Choroid plexus epithelial cell (primary cell): Measurements from ENCODE around the gene VMAC.
A peak's percentile ranks its signal among the peaks of the same experiment; 100 is the strongest.
"Not testable (repeated sequence)": the region's sequence is repeated elsewhere in the genome, so short reads cannot be mapped to it uniquely, and the experiment has no call there.

ENCODE experiments used
- DNase-seq: peaks from one replicate; pipeline ENCODE4 v3.0.0-alpha.2; 2010; ENCODE audit warnings: low read depth
- H3K4me3 ChIP-seq: 2 replicates; pipeline ENCODE4 v1.5.1; 2011; ENCODE audit warnings: low read depth, mild to moderate bottlenecking, control low read depth, low read length, moderate library complexity
- TF ChIP-seq, protein P1 (sequence below): conservative IDR thresholded peaks from 2 replicates; pipeline ENCODE4 v1.5.1; 2011; ENCODE audit warnings: low read depth, mild to moderate bottlenecking, control low read depth, inconsistent platforms, low read length, moderate library complexity

VMAC gene

DNA sequence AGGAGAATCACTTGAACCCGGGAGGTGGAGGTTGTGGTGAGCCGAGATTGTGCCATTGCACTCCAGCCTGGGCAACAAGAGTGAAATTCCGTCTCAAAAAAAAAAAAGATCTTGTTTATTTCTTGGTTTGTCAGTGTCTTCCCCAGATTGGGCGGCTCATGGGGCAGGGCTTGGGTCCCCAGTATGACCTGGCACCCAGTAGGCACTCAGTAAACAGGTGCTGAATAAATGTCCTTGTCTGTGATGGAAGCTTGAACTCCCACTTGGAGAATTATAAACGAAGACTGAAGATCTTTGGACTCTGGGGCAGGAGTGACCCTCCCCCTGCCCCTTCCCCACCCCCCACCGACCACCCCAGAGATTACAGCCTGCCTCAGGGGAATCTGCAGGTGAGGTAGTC lies 24.5 kb upstream of the VMAC start:
- no peak for DNase-seq
- no peak overlapping the region for H3K4me3 ChIP-seq
- TF ChIP-seq, protein P1, sequence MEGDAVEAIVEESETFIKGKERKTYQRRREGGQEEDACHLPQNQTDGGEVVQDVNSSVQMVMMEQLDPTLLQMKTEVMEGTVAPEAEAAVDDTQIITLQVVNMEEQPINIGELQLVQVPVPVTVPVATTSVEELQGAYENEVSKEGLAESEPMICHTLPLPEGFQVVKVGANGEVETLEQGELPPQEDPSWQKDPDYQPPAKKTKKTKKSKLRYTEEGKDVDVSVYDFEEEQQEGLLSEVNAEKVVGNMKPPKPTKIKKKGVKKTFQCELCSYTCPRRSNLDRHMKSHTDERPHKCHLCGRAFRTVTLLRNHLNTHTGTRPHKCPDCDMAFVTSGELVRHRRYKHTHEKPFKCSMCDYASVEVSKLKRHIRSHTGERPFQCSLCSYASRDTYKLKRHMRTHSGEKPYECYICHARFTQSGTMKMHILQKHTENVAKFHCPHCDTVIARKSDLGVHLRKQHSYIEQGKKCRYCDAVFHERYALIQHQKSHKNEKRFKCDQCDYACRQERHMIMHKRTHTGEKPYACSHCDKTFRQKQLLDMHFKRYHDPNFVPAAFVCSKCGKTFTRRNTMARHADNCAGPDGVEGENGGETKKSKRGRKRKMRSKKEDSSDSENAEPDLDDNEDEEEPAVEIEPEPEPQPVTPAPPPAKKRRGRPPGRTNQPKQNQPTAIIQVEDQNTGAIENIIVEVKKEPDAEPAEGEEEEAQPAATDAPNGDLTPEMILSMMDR: no peak

DNA sequence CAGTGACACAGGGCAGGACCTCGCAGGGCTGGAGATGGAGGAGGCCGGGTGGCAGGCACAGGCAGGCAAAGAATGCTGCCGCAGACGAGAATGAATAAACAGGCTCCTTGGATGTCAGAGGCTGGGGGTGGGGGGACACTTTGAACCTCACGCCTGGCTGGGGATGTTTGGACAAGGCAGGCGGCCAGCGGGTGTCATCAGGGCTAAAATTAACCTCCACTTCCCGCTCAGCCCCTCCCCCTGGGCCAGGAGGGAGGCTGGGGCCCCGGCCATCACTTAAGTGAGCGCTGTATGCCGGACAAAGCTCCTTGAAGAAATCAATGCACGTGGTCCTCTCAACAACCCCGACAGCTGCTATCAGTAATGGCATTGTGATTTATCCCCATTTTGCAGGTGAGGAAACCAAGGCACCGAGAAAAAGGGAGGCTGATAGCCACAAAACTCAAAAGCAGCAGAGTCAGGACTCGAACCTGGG lies 24.0 kb upstream of the VMAC start:
- TF ChIP-seq, protein P1: no peak
- no peak overlapping the region for H3K4me3 ChIP-seq
- DNase-seq: peak; percentile 93

DNA sequence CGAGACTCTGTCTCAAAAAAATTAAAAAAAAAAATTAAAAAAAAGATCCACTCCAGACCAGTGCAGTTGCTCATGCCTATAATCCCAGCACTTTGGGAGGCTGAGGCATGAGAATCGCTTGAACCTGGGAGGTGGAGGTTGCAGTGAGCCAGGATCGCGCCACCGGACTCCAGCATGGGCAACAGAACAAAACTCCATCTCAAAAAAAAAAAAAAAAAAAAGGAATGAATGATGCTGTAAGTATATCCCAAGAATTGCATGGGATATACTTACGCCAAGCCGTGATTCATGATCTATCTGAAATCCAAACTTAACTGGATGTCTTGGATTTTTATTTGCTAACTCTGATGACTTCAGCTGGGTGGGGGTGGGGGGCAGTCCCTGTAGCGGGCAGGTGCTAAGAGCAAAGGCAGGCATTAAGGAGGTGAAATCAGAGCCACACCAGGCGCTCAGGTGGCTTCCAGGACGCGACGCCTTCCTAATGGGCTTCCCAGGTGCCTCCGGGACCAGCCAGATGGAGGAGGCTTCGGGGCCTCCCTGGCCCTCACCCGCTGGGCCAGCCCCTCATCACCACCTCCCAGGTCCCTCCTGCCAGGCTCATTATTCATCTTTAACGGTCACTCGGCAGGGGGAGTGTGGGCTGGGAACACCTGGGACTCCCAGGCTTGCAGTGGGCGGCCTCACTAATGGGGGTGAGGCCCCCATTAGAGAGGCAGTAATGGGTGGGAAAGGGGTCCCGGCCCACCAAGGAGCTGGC lies 23.0 kb upstream of the VMAC start:
- TF ChIP-seq, protein P1: no peak
- DNase-seq: no peak
- no peak overlapping the region for H3K4me3 ChIP-seq

DNA sequence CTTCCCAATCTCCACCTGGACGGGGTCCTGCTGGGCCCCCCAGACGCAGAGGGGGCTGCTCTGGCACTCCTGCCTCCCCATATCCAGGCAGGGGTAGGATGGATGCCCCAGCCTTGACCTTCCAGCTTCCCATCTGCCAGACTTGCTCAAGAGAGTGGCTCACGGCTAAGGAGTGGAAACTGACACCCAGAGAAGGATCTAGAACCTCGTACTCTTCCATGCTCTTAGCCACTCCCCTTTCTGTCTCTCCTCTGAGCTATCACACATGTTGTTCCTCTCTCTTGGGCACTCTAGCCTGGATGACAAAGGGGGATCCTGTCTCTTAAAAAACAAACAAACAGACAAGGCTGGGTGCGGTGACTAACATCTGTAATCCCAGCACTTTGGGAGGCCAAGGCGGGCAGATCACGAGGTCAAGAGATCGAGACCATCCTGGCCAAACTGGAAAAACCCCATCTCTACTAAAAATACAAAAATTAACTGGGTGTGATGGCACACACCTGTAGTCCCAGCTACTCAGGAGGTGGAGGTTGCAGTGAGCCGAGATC lies 22.2 kb upstream of the VMAC start:
- H3K4me3 ChIP-seq: no peak overlapping the region
- TF ChIP-seq, protein P1: no peak
- DNase-seq: peak; percentile 28

DNA sequence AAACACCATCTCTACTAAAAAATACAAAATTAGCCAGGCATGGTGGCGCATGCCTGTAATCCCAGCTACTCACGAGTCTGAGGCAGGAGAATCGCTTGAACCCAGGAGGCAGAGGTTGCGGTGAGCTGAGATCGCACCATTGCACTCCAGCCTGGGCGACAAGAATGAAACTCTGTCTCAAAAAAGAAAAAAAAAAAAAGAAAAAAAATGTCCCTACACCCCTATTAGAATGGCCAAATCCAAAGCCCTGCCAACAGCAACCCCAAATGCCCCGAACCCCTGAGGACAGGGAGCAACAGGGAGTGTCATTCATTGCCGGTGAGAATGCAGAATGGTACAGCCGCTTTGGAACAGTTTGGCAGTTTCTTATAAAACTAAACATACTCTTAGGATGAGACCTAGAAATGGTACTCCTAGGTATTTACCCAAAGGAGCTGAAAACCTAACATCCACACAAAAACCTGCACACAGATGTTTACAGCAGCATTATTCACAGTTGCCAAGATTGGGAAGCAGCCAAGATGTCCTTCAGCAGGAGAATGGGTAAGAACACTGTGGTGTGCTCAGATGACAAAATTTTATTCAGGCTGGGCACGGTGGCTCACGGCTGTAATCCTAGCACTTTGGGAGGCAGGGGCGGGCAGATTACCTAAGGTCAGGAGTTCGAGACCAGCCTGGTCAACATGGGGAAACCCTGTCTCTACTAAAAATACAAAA lies 21.4 kb upstream of the VMAC start:
- DNase-seq, H3K4me3 ChIP-seq: not testable (repeated sequence)

DNA sequence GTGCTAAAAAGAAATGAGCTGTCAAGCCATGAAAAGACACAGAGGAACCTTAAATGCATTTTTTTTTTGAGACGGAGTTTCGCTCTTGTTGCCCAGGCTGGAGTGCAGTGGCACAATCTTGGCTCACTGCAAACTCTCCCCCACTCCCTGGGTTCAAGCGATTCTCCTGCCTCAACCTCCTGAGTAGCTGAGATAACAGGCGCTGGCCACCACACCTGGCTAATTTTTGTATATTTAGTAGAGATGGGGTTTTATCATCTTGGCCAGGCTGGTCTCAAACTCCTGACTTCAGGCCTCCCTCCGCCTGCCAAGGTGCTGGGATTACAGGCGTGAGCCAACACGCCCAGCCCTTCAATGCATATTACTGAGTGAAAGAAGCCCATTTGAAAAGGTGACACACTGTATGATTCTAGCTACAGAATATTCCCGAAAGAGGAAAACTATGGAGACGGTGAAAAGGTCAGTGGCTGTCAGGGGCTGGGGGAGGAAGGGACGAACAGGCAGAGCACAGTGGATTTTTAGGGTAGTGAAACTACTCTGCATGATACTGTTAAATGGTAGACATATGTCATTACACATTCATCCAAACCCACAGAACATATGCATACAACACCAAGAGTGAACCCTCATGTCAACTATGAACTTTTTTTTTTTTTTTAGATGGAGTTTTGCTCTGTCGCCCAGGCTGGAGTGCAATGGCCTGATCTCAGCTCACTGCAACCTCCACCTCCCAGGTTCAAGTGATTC lies 20.4 kb upstream of the VMAC start:
- not testable (repeated sequence) for H3K4me3 ChIP-seq, DNase-seq

DNA sequence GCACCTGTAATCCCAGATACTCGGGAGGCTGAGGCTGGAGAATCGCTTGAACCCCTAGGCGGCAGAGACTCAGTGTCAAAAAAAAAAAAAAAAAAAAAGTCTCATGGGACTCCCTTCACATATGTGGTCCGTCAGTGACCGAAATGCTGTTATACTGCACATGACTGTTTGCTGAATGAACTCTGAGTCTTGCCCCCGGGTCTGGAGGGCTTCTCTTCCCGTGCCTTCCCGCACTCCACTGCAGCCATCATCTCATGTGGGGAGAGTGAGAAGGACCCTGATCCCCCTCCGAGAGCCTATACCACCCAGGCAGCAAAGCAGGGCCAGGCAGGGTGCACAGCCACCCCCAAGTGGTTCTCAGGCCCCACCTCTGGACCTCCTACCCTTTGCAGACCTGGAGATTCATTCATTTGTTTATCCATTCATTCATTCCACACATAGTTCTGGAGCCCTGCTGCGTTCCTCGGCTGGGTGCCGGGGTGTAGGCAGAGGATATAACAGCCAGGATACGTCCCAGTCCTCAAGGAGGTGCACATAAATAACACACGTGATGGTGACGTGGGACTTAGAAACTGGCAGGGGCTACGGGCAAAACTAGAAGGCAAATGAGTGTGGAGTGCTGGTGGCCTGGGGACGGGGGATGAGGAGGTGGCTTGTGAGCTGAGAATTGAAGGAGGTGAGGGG lies 15.2 kb upstream of the VMAC start:
- TF ChIP-seq, protein P1: no peak
- peak; percentile 45 for DNase-seq
- H3K4me3 ChIP-seq: no peak overlapping the region
